ENCODE results near the gene SOWAHC. TPM values are rescaled to one million over a fixed set of nuclear protein-coding genes. Genes with fewer than 3 reads are reported as not detected.
"Not testable (repeated sequence)": the region's sequence is repeated elsewhere in the genome, so short reads cannot be mapped to it uniquely, and the experiment has no call there.

SOWAHC gene
- total and polyA plus RNA-seq, 4 donors = 5.6 to 15.0 (median 9.9) TPM

DNA sequence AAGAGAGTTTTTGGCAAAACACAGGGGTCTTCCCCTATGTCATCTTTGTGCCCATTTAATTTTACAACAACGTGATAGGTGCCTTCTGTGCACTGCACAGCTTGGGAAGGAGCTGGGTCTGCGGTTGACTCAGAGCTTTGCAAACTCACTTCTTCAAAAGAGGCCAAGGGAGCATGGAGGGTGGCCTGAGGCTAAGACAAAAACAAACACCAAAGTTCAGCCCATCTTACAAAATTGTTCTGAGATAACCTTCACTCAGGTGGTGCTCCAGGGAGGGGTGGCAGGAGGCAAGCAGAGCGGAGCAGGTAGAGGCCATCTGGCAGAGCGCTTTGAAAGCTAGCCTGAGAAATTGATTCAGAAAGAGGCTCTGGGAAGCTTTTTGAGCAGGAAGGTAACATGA lies 9.8 kb downstream of the SOWAHC start:
- H3K36me3 ChIP-seq (ENCODE audit: control insufficient read depth in 1 of 2, insufficient read depth in 2 of 2, low read length in 1 of 2) = no peaks in the 10 kb centered on the region
- ATAC-seq (ENCODE audit: low FRiP score) (no peak), DNase-seq (no peak)
- H3K9me3 ChIP-seq (ENCODE audit: control insufficient read depth, low read length) = no peaks in the 10 kb centered on the region
- intact Hi-C loops (cut with DNase I) = no loop called here
- 97 to 100% methylated on average over 4 of the region's 4 CpGs for WGBS, 2 donors
- no peaks in the 10 kb centered on the region for H3K27me3 ChIP-seq (ENCODE audit: control insufficient read depth in 1 of 2, insufficient read depth in 2 of 2, low read length in 1 of 2)
- H3K27ac ChIP-seq (ENCODE audit: low read depth in 1 of 2, low read length in 2 of 2) = no peak overlapping the region
- no peak overlapping the region for H3K4me3 ChIP-seq (ENCODE audit: low read length in 2 of 2)
- no peaks in the 10 kb centered on the region for H3K4me1 ChIP-seq (ENCODE audit: control insufficient read depth in 1 of 2, insufficient read depth in 2 of 2, low read length in 2 of 2)

DNA sequence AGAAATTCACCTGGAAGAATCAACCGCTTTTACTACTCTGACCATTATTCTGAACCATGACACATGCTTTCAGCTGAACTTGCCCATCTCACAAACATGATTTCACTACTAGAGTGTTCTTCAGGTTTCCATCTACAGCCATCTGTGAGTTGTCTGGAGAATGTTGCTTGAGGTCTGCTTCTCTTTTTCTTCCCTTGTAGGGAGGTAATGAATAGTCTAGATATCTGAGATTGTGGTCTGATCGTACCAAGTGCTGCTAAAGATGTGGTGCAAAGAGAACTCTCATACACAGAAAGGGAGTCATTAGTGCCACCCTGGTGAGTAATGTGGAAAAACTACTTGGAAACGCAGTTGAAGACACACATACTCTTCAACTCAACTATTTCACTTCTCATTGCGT lies 10.2 kb downstream of the SOWAHC start:
- H3K27me3 ChIP-seq (ENCODE audit: control insufficient read depth in 1 of 2, insufficient read depth in 2 of 2, low read length in 1 of 2) = no peaks in the 10 kb centered on the region
- no peaks in the 10 kb centered on the region for H3K9me3 ChIP-seq (ENCODE audit: control insufficient read depth, low read length)
- no peak overlapping the region for H3K4me3 ChIP-seq (ENCODE audit: low read length in 2 of 2)
- no peak for DNase-seq
- H3K4me1 ChIP-seq (ENCODE audit: control insufficient read depth in 1 of 2, insufficient read depth in 2 of 2, low read length in 2 of 2) = no peaks in the 10 kb centered on the region
- no peak overlapping the region for H3K27ac ChIP-seq (ENCODE audit: low read depth in 1 of 2, low read length in 2 of 2)
- intact Hi-C loops (cut with DNase I) = no loop called here
- no peak for ATAC-seq (ENCODE audit: low FRiP score)
- no peaks in the 10 kb centered on the region for H3K36me3 ChIP-seq (ENCODE audit: control insufficient read depth in 1 of 2, insufficient read depth in 2 of 2, low read length in 1 of 2)
- WGBS, 2 donors = 82 to 93% methylated on average over 4 of the region's 4 CpGs

DNA sequence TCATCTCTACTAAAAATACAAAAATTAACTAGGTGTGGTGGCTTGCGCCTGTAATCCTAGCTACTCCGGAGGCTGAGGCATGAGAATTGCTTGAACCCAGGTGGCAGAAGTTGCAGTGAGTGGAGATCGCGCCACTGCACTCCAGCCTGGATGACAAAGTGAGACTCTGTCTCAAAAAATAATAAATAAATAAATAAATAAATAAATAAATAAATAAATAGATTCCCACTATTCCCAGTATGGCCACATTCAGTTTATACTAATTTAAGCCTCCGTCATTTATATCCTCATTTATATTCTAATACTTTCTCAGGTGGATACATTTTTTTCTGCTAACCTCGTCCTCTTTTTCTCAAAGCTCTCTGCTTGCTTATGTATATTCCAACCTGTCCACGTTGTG lies 14.2 kb downstream of the SOWAHC start:
- intact Hi-C loops (cut with DNase I) = not testable (repeated sequence)

GRCh38 chr2:109629867-109630266 lies 15.7 kb downstream of the SOWAHC start:
- no peak overlapping the region for H3K4me3 ChIP-seq (ENCODE audit: low read length in 2 of 2)
- WGBS, 2 donors = 88 to 97% methylated on average over 3 of the region's 3 CpGs
- intact Hi-C loops (cut with DNase I) = no loop called here
- no peaks in the 10 kb centered on the region for H3K27me3 ChIP-seq (ENCODE audit: control insufficient read depth in 1 of 2, insufficient read depth in 2 of 2, low read length in 1 of 2)
- H3K27ac ChIP-seq (ENCODE audit: low read depth in 1 of 2, low read length in 2 of 2) = no peak overlapping the region
- ATAC-seq (ENCODE audit: low FRiP score) (no peak), DNase-seq (no peak)
- no peaks in the 10 kb centered on the region for H3K4me1 ChIP-seq (ENCODE audit: control insufficient read depth in 1 of 2, insufficient read depth in 2 of 2, low read length in 2 of 2)
- no peaks in the 10 kb centered on the region for H3K36me3 ChIP-seq (ENCODE audit: control insufficient read depth in 1 of 2, insufficient read depth in 2 of 2, low read length in 1 of 2)
- no peaks in the 10 kb centered on the region for H3K9me3 ChIP-seq (ENCODE audit: control insufficient read depth, low read length)

More for the DNA sequence above, 14.2 kb downstream of the SOWAHC start:
- ATAC-seq (ENCODE audit: low FRiP score); H3K36me3 ChIP-seq (ENCODE audit: control insufficient read depth in 1 of 2, insufficient read depth in 2 of 2, low read length in 1 of 2); H3K27ac ChIP-seq (ENCODE audit: low read depth in 1 of 2, low read length in 2 of 2); H3K4me3 ChIP-seq (ENCODE audit: low read length in 2 of 2); H3K27me3 ChIP-seq (ENCODE audit: control insufficient read depth in 1 of 2, insufficient read depth in 2 of 2, low read length in 1 of 2); H3K4me1 ChIP-seq (ENCODE audit: control insufficient read depth in 1 of 2, insufficient read depth in 2 of 2, low read length in 2 of 2); DNase-seq; H3K9me3 ChIP-seq (ENCODE audit: control insufficient read depth, low read length): not testable (repeated sequence)
- 76 to 91% methylated on average over 7 of the region's 7 CpGs for WGBS, 2 donors

DNA sequence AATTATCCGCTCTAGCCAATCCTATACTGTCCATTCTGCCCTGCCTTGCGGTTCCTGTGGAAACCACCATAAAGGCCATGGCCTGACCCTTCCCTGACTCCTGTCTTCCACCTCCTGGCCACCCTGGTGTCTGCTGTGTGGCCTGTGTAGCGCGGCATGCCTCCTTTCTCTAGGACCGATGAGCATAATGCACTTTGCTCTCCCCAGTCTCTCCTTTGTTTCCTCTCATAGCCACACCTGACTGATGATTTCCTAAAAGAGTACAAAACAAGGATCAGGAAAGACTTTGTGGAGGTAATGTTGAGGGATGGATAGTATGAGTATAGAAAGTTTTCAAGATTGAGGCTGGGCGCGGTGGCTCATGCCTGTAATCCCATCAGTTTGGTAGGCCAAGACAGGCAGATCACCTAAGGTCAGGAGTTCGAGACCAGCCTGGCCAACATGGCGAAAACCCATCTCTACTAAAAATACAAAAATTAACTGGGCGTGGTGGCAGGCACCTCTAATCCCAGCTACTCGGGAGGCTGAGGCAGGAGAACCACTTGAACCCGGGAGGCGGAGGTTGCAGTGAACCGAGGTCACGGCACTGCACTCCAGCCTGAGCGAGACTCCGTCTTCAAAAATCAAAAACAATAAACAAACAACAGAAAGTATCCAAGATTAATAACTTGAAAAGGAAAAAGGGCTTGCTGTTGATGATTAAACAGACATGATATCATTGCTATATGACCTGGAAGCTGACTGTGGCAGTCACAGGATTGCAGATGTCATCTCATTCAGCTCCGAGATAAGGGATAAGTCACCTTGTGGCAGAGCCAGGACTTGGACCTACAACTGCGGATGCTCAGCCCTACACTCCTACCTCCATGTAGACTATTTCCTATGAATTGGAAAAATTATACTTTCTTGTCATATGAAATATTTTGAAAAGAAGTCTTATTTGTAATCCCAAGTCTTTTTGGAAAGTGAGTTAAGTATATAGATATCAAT lies 16.6 kb downstream of the SOWAHC start:
- no peaks in the 10 kb centered on the region for H3K36me3 ChIP-seq (ENCODE audit: control insufficient read depth in 1 of 2, insufficient read depth in 2 of 2, low read length in 1 of 2)
- no peak overlapping the region for H3K4me3 ChIP-seq (ENCODE audit: low read length in 2 of 2)
- intact Hi-C loops (cut with DNase I) = no loop called here
- DNase-seq (no peak), ATAC-seq (ENCODE audit: low FRiP score) (peak; percentile 38)
- 87 to 97% methylated on average over 19 of the region's 19 CpGs for WGBS, 2 donors
- no peaks in the 10 kb centered on the region for H3K27me3 ChIP-seq (ENCODE audit: control insufficient read depth in 1 of 2, insufficient read depth in 2 of 2, low read length in 1 of 2)
- no peak overlapping the region for H3K27ac ChIP-seq (ENCODE audit: low read depth in 1 of 2, low read length in 2 of 2)
- no peaks in the 10 kb centered on the region for H3K9me3 ChIP-seq (ENCODE audit: control insufficient read depth, low read length)
- no peaks in the 10 kb centered on the region for H3K4me1 ChIP-seq (ENCODE audit: control insufficient read depth in 1 of 2, insufficient read depth in 2 of 2, low read length in 2 of 2)

DNA sequence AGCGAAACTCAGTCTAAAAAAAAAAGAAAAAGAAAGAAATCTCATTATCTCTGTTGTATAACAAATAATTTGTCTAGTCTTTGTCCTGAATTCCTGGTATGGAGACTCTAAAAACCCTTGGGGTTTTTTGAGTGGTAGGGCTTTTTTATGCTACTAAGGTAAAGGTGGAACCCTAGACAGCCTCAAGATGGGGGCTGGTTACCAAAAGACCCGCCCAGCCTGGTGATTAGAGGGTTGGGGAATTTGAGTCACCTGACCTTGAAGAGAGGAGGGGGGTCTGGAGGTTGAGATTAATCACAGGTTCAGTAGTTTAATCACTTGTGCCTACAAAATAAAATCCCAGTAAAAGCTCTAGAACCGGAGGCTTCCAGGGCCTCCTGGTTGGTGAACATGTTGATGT lies 17.6 kb downstream of the SOWAHC start:
- no peaks in the 10 kb centered on the region for H3K4me1 ChIP-seq (ENCODE audit: control insufficient read depth in 1 of 2, insufficient read depth in 2 of 2, low read length in 2 of 2)
- H3K27me3 ChIP-seq (ENCODE audit: control insufficient read depth in 1 of 2, insufficient read depth in 2 of 2, low read length in 1 of 2) = no peaks in the 10 kb centered on the region
- 81 to 93% methylated on average over 3 of the region's 3 CpGs for WGBS, 2 donors
- no peaks in the 10 kb centered on the region for H3K9me3 ChIP-seq (ENCODE audit: control insufficient read depth, low read length)
- no peak overlapping the region for H3K4me3 ChIP-seq (ENCODE audit: low read length in 2 of 2)
- intact Hi-C loops (cut with DNase I) = no loop called here
- no peaks in the 10 kb centered on the region for H3K36me3 ChIP-seq (ENCODE audit: control insufficient read depth in 1 of 2, insufficient read depth in 2 of 2, low read length in 1 of 2)
- no peak overlapping the region for H3K27ac ChIP-seq (ENCODE audit: low read depth in 1 of 2, low read length in 2 of 2)
- no peak for DNase-seq
- no peak for ATAC-seq (ENCODE audit: low FRiP score)

GRCh38 chr2:109632158-109632789 lies 18.1 kb downstream of the SOWAHC start:
- WGBS, 2 donors = 90 to 93% methylated on average over 13 to 14 of the region's 14 CpGs
- Histone ChIP-seq H3K4me3 (ENCODE audit: low read length in 2 of 2) (no peak overlapping the region), H3K9me3 (ENCODE audit: control insufficient read depth, low read length) (no peaks in the 10 kb centered on the region), H3K27me3 (ENCODE audit: control insufficient read depth in 1 of 2, insufficient read depth in 2 of 2, low read length in 1 of 2) (no peaks in the 10 kb centered on the region), H3K27ac (ENCODE audit: low read depth in 1 of 2, low read length in 2 of 2) (no peak overlapping the region), H3K4me1 (ENCODE audit: control insufficient read depth in 1 of 2, insufficient read depth in 2 of 2, low read length in 2 of 2) (no peaks in the 10 kb centered on the region), H3K36me3 (ENCODE audit: control insufficient read depth in 1 of 2, insufficient read depth in 2 of 2, low read length in 1 of 2) (no peaks in the 10 kb centered on the region)
- DNase-seq (no peak), ATAC-seq (ENCODE audit: low FRiP score) (no peak)
- intact Hi-C loops (cut with DNase I) = no loop called here

DNA sequence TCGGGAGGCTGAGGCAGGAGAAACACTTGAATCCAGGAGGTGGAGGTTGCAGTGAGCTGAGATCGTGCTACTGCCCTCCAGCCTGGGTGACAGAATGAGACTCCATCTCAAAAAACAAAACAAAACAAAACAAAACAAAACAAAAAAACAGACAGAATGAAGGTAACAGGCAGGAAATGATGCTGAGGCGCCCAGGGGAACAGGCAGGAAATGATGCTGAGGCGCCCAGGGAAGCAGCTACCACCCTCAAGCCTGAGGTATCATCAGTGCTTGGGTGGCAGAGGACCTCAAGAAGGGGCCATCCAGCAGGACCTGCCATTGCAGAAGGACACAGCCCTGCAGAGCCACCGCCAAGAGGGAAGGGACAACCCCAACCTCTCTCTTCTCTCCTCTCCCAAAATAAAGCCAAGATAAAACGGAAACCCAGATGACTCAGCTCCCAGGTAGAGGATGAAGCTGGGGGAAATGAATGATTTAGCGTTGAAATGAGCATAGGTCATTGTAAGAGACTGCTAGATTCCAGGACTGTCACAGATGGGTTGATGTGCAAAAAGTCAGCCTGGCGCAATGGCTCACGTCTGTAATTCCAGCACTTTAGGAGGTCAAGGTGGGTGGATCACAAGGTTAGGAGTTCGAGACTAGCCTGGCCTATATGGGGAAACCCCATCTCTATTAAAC lies 19.3 kb downstream of the SOWAHC start:
- H3K4me1 ChIP-seq (ENCODE audit: control insufficient read depth in 1 of 2, insufficient read depth in 2 of 2, low read length in 2 of 2) = no peaks in the 10 kb centered on the region
- ATAC-seq (ENCODE audit: low FRiP score) = no peak
- DNase-seq = no peak
- intact Hi-C loops (cut with DNase I) = no loop called here
- no peak overlapping the region for H3K27ac ChIP-seq (ENCODE audit: low read depth in 1 of 2, low read length in 2 of 2)
- WGBS, 2 donors = 92 to 95% methylated on average over 10 of the region's 10 CpGs
- no peaks in the 10 kb centered on the region for H3K9me3 ChIP-seq (ENCODE audit: control insufficient read depth, low read length)
- H3K36me3 ChIP-seq (ENCODE audit: control insufficient read depth in 1 of 2, insufficient read depth in 2 of 2, low read length in 1 of 2) = no peaks in the 10 kb centered on the region
- H3K4me3 ChIP-seq (ENCODE audit: low read length in 2 of 2) = no peak overlapping the region
- H3K27me3 ChIP-seq (ENCODE audit: control insufficient read depth in 1 of 2, insufficient read depth in 2 of 2, low read length in 1 of 2) = no peaks in the 10 kb centered on the region
